Measurements from ENCODE around the gene TTN. TPM values are rescaled to one million over a fixed set of nuclear protein-coding genes. Genes with fewer than 3 reads are reported as not detected.

TTN gene
- total and polyA plus RNA-seq, 2 experiments from 2014 or later, result 12.5 to 15.7 TPM

DNA sequence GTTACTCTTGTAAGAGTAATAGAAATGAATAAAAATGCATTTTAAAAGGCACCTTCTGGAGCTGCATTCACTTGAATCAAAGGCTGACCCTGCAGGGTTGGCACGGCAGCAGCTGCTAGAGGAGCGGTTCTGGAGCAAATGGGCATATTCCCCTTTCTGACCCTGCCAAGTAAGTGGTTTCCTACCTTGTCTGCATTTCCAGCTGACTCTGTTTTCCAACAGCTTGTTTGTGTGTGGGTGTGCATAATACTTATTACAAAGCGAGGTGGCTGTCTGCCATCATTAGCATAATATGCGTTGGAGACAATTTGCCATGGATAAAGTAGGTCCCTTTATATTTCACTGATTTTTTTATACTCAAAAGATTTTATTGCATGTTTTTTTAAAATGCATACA is 21.3 kb upstream of the TTN start:
- Histone ChIP-seq H3F3A (replicated peaks; ENCODE audit: low read depth) (no peaks in the 10 kb centered on the region), H2AFZ (no peak overlapping the region), H3K27ac (ENCODE audit: low read depth) (no peak overlapping the region), H4K20me1 (replicated peaks; ENCODE audit: insufficient read depth) (no peaks in the 10 kb centered on the region), H3K9me2 (ENCODE audit: insufficient read depth) (no peaks in the 10 kb centered on the region), H3K79me2 (replicated peaks; ENCODE audit: insufficient read depth) (no peaks in the 10 kb centered on the region), H3K36me3 (ENCODE audit: insufficient read depth) (no peaks in the 10 kb centered on the region), H3K4me3 (no peak overlapping the region), H3K4me1 (ENCODE audit: insufficient read depth) (no peaks in the 10 kb centered on the region), H3K4me2 (no peak overlapping the region), H3K27me3 (ENCODE audit: insufficient read depth) (no peaks in the 10 kb centered on the region)
- no peak for ATAC-seq
- Mint-ChIP-seq H3K36me3 (ENCODE audit: low read depth) (no peaks in the 10 kb centered on the region; the same call in 2 of the 3 replicates), H3K27me3 (ENCODE audit: insufficient read depth, low read depth, poor library complexity) (peaks cover 3% of the 10 kb centered on the region), H3K4me3 (no peak overlapping the region), H3K4me1 (peaks cover 11% of the 10 kb centered on the region; the same call in 2 of the 3 replicates), H3K27ac (no peak overlapping the region), H3K9me3 (no peaks in the 10 kb centered on the region)
- no peak for DNase-seq (ENCODE audit: low spot score)
- TF ChIP-seq, protein P1, sequence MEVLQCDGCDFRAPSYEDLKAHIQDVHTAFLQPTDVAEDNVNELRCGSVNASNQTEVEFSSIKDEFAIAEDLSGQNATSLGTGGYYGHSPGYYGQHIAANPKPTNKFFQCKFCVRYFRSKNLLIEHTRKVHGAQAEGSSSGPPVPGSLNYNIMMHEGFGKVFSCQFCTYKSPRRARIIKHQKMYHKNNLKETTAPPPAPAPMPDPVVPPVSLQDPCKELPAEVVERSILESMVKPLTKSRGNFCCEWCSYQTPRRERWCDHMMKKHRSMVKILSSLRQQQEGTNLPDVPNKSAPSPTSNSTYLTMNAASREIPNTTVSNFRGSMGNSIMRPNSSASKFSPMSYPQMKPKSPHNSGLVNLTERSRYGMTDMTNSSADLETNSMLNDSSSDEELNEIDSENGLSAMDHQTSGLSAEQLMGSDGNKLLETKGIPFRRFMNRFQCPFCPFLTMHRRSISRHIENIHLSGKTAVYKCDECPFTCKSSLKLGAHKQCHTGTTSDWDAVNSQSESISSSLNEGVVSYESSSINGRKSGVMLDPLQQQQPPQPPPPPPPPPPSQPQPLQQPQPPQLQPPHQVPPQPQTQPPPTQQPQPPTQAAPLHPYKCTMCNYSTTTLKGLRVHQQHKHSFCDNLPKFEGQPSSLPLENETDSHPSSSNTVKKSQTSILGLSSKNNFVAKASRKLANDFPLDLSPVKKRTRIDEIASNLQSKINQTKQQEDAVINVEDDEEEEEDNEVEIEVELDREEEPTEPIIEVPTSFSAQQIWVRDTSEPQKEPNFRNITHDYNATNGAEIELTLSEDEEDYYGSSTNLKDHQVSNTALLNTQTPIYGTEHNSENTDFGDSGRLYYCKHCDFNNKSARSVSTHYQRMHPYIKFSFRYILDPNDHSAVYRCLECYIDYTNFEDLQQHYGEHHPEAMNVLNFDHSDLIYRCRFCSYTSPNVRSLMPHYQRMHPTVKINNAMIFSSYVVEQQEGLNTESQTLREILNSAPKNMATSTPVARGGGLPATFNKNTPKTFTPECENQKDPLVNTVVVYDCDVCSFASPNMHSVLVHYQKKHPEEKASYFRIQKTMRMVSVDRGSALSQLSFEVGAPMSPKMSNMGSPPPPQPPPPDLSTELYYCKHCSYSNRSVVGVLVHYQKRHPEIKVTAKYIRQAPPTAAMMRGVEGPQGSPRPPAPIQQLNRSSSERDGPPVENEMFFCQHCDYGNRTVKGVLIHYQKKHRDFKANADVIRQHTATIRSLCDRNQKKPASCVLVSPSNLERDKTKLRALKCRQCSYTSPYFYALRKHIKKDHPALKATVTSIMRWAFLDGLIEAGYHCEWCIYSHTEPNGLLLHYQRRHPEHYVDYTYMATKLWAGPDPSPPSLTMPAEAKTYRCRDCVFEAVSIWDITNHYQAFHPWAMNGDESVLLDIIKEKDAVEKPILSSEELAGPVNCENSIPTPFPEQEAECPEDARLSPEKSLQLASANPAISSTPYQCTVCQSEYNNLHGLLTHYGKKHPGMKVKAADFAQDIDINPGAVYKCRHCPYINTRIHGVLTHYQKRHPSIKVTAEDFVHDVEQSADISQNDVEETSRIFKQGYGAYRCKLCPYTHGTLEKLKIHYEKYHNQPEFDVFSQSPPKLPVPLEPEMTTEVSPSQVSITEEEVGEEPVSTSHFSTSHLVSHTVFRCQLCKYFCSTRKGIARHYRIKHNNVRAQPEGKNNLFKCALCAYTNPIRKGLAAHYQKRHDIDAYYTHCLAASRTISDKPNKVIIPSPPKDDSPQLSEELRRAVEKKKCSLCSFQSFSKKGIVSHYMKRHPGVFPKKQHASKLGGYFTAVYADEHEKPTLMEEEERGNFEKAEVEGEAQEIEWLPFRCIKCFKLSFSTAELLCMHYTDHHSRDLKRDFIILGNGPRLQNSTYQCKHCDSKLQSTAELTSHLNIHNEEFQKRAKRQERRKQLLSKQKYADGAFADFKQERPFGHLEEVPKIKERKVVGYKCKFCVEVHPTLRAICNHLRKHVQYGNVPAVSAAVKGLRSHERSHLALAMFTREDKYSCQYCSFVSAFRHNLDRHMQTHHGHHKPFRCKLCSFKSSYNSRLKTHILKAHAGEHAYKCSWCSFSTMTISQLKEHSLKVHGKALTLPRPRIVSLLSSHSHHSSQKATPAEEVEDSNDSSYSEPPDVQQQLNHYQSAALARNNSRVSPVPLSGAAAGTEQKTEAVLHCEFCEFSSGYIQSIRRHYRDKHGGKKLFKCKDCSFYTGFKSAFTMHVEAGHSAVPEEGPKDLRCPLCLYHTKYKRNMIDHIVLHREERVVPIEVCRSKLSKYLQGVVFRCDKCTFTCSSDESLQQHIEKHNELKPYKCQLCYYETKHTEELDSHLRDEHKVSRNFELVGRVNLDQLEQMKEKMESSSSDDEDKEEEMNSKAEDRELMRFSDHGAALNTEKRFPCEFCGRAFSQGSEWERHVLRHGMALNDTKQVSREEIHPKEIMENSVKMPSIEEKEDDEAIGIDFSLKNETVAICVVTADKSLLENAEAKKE (CRISPR knock-in tag; IDR thresholded peaks at IDR 0.05), result no peak
- TF ChIP-seq CREB1 (CRISPR knock-in tag; IDR thresholded peaks at IDR 0.05; ENCODE audit: low read depth) (no peak), ZNF331 (CRISPR knock-in tag; IDR thresholded peaks at IDR 0.05; ENCODE audit: low read depth) (no peak), EZH2phosphoT487 (IDR thresholded peaks at IDR 0.05; ENCODE audit: unreplicated experiment) (no peak), STAT1 (IDR thresholded peaks at IDR 0.05; ENCODE audit: unreplicated experiment) (no peak), ZNF114 (CRISPR knock-in tag; IDR thresholded peaks at IDR 0.05) (no peak), EZH2 (IDR thresholded peaks at IDR 0.05; ENCODE audit: low read depth, unreplicated experiment) (no peak), JUNB (IDR thresholded peaks at IDR 0.05; ENCODE audit: unreplicated experiment) (no peak), POLR2AphosphoS5 (IDR thresholded peaks at IDR 0.05; ENCODE audit: low read depth) (no peak)
- TF ChIP-seq, protein P2, sequence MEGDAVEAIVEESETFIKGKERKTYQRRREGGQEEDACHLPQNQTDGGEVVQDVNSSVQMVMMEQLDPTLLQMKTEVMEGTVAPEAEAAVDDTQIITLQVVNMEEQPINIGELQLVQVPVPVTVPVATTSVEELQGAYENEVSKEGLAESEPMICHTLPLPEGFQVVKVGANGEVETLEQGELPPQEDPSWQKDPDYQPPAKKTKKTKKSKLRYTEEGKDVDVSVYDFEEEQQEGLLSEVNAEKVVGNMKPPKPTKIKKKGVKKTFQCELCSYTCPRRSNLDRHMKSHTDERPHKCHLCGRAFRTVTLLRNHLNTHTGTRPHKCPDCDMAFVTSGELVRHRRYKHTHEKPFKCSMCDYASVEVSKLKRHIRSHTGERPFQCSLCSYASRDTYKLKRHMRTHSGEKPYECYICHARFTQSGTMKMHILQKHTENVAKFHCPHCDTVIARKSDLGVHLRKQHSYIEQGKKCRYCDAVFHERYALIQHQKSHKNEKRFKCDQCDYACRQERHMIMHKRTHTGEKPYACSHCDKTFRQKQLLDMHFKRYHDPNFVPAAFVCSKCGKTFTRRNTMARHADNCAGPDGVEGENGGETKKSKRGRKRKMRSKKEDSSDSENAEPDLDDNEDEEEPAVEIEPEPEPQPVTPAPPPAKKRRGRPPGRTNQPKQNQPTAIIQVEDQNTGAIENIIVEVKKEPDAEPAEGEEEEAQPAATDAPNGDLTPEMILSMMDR (conservative IDR thresholded peaks at IDR 0.05; ENCODE audit: low read depth in 2 of 2), result no peak
- TF ChIP-seq, protein P3, sequence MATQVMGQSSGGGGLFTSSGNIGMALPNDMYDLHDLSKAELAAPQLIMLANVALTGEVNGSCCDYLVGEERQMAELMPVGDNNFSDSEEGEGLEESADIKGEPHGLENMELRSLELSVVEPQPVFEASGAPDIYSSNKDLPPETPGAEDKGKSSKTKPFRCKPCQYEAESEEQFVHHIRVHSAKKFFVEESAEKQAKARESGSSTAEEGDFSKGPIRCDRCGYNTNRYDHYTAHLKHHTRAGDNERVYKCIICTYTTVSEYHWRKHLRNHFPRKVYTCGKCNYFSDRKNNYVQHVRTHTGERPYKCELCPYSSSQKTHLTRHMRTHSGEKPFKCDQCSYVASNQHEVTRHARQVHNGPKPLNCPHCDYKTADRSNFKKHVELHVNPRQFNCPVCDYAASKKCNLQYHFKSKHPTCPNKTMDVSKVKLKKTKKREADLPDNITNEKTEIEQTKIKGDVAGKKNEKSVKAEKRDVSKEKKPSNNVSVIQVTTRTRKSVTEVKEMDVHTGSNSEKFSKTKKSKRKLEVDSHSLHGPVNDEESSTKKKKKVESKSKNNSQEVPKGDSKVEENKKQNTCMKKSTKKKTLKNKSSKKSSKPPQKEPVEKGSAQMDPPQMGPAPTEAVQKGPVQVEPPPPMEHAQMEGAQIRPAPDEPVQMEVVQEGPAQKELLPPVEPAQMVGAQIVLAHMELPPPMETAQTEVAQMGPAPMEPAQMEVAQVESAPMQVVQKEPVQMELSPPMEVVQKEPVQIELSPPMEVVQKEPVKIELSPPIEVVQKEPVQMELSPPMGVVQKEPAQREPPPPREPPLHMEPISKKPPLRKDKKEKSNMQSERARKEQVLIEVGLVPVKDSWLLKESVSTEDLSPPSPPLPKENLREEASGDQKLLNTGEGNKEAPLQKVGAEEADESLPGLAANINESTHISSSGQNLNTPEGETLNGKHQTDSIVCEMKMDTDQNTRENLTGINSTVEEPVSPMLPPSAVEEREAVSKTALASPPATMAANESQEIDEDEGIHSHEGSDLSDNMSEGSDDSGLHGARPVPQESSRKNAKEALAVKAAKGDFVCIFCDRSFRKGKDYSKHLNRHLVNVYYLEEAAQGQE (IDR thresholded peaks at IDR 0.05; ENCODE audit: unreplicated experiment), result no peak
- TF ChIP-seq, protein P4, sequence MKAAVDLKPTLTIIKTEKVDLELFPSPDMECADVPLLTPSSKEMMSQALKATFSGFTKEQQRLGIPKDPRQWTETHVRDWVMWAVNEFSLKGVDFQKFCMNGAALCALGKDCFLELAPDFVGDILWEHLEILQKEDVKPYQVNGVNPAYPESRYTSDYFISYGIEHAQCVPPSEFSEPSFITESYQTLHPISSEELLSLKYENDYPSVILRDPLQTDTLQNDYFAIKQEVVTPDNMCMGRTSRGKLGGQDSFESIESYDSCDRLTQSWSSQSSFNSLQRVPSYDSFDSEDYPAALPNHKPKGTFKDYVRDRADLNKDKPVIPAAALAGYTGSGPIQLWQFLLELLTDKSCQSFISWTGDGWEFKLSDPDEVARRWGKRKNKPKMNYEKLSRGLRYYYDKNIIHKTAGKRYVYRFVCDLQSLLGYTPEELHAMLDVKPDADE (IDR thresholded peaks at IDR 0.05), result no peak
